ENCODE results near the gene NCOA3. TPM values are rescaled to one million over a fixed set of nuclear protein-coding genes. Genes with fewer than 3 reads are reported as not detected.

The NCOA3 gene
- total and polyA plus RNA-seq, 2 donors (not counting 1 experiment from before 2014, with no cell fraction given), result 22.3 to 23.1 TPM

DNA sequence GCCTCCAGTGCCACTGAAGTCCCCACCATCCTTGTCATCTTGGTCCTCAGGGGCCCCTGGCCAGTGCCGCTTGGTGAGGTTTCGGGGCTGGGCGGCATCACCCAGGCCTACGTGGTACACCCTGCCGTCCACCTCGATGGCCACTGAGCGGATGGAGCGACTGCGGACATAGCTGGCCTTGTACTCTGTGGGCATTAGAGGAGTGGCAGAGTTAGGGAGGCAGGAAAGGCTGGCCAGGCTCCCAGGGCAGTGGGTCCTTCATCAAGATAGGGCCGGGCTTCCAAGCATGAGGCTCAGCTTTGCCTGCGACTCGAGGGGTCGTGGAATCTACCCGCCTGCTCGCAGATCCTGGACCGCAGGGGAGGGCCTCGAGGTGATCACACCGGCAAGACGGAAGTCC lies 164.6 kb downstream of the NCOA3 start:
- Histone ChIP-seq H3K27me3 (ENCODE audit: control insufficient read depth, insufficient read depth, low read length) (no peaks in the 10 kb centered on the region), H4K20me1 (ENCODE audit: control insufficient read depth, extremely low read depth, insufficient read depth, low read length) (no peaks in the 10 kb centered on the region), H3K27ac (ENCODE audit: insufficient read depth, low read length) (no peak overlapping the region), H3K4me2 (ENCODE audit: extremely low read depth, insufficient read depth, low read length) (no peak overlapping the region), H3K4me3 (replicated peaks in 1 of 4; ENCODE audit: control extremely low read depth in 1 of 4, insufficient read depth in 1 of 4, low read depth in 3 of 4, low read length in 4 of 4) (no peak overlapping the region), H2AFZ (ENCODE audit: low read length) (no peak overlapping the region), H3K9me3 (ENCODE audit: control insufficient read depth, insufficient read depth, low read depth, low read length) (no peaks in the 10 kb centered on the region), H3K79me2 (ENCODE audit: control insufficient read depth, insufficient read depth, low read length) (no peaks in the 10 kb centered on the region), H3K9ac (ENCODE audit: insufficient read depth, low read length) (no peak overlapping the region), H3K36me3 (ENCODE audit: control insufficient read depth, insufficient read depth, low read length) (no peaks in the 10 kb centered on the region), H3K4me1 (ENCODE audit: control insufficient read depth, extremely low read depth, insufficient read depth, low read length) (no peaks in the 10 kb centered on the region)
- no peak for DNase-seq (ENCODE audit: low read depth in 2 of 2)
- TF ChIP-seq EZH2 (IDR thresholded peaks at IDR 0.05; ENCODE audit: low read length, missing control alignments), result no peak
- TF ChIP-seq, protein P1, sequence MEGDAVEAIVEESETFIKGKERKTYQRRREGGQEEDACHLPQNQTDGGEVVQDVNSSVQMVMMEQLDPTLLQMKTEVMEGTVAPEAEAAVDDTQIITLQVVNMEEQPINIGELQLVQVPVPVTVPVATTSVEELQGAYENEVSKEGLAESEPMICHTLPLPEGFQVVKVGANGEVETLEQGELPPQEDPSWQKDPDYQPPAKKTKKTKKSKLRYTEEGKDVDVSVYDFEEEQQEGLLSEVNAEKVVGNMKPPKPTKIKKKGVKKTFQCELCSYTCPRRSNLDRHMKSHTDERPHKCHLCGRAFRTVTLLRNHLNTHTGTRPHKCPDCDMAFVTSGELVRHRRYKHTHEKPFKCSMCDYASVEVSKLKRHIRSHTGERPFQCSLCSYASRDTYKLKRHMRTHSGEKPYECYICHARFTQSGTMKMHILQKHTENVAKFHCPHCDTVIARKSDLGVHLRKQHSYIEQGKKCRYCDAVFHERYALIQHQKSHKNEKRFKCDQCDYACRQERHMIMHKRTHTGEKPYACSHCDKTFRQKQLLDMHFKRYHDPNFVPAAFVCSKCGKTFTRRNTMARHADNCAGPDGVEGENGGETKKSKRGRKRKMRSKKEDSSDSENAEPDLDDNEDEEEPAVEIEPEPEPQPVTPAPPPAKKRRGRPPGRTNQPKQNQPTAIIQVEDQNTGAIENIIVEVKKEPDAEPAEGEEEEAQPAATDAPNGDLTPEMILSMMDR (conservative IDR thresholded peaks at IDR 0.05 in 1 of 2, IDR thresholded peaks at IDR 0.05 in 1 of 2; ENCODE audit: low read depth in 1 of 2, low read length in 2 of 2), result no peak

DNA sequence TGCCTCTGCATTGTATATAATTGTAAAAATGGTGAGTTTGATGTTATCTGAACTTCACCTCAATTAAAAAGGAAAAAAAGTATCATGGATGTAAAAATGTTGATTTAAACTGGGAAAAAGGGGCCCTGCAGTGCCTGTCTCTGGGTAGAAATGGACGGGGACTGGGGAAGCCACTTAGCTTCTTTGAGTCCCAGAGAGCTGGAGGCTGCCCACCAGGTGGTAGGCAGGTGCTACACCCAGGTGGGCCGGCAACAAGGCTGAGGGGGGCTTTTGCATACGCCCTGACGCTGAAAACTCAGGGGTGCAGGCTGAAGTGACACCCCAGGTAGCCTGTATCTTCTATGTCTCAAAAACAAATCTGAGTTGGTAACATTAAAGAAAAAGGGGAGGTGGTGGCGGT lies 165.4 kb downstream of the NCOA3 start:
- H3K4me2 ChIP-seq (ENCODE audit: extremely low read depth, insufficient read depth, low read length), result no peak overlapping the region
- H2AFZ ChIP-seq (ENCODE audit: low read length), result no peak overlapping the region
- no peaks in the 10 kb centered on the region for H3K27me3 ChIP-seq (ENCODE audit: control insufficient read depth, insufficient read depth, low read length)
- no peak overlapping the region for H3K27ac ChIP-seq (ENCODE audit: insufficient read depth, low read length)
- H3K36me3 ChIP-seq (ENCODE audit: control insufficient read depth, insufficient read depth, low read length), result no peaks in the 10 kb centered on the region
- H3K9ac ChIP-seq (ENCODE audit: insufficient read depth, low read length), result no peak overlapping the region
- no peaks in the 10 kb centered on the region for H3K4me1 ChIP-seq (ENCODE audit: control insufficient read depth, extremely low read depth, insufficient read depth, low read length)
- no peak for DNase-seq (ENCODE audit: low read depth in 2 of 2)
- no peak overlapping the region for H3K4me3 ChIP-seq (replicated peaks in 1 of 4; ENCODE audit: control extremely low read depth in 1 of 4, insufficient read depth in 1 of 4, low read depth in 3 of 4, low read length in 4 of 4)
- no peaks in the 10 kb centered on the region for H4K20me1 ChIP-seq (ENCODE audit: control insufficient read depth, extremely low read depth, insufficient read depth, low read length)
- TF ChIP-seq, protein P1 (conservative IDR thresholded peaks at IDR 0.05 in 1 of 2, IDR thresholded peaks at IDR 0.05 in 1 of 2; ENCODE audit: low read depth in 1 of 2, low read length in 2 of 2), result no peak
- TF ChIP-seq EZH2 (IDR thresholded peaks at IDR 0.05; ENCODE audit: low read length, missing control alignments), result no peak
- H3K79me2 ChIP-seq (ENCODE audit: control insufficient read depth, insufficient read depth, low read length), result no peaks in the 10 kb centered on the region
- H3K9me3 ChIP-seq (ENCODE audit: control insufficient read depth, insufficient read depth, low read depth, low read length), result no peaks in the 10 kb centered on the region

DNA sequence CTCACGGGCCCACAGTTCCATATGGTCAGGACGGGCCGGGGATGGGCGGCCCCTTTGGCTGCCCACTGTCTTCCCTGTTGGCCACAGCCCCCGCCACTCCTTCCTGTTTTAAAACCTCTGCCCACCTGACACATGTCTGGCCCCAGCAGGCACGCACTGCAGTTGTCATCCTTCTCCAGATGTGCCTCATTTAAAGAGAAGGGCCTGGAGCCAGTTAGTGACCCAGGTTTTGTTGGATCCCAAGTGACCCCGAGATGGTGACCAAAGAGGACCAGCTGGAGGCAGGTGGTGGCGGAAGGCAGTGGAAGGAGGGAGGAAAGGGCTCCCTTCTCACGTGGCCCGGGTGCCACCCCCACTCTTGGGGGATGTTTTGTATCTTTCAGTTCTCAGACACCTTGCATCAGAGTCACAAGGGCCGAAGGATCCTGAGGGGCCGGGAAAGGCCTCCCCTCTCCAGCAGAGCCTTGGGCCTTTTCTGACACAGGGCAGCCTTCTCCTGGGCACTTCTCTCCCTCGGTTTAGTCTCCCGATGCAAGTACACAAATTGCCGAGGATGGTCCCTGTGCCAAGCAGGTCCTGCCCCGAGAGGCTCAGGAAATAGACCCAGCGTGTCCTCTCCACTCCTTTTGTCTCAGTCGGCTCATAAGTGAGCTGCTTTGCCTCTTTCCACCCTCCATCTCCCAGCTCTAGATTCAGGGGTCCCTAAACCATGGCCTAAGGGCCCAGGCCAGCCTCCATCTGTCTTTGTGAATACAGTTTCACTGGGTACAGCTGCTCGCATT lies 166.0 kb downstream of the NCOA3 start:
- TF ChIP-seq, protein P1 (conservative IDR thresholded peaks at IDR 0.05 in 1 of 2, IDR thresholded peaks at IDR 0.05 in 1 of 2; ENCODE audit: low read depth in 1 of 2, low read length in 2 of 2), result no peak
- no peak for TF ChIP-seq EZH2 (IDR thresholded peaks at IDR 0.05; ENCODE audit: low read length, missing control alignments)
- H2AFZ ChIP-seq (ENCODE audit: low read length), result no peak overlapping the region
- no peaks in the 10 kb centered on the region for H3K79me2 ChIP-seq (ENCODE audit: control insufficient read depth, insufficient read depth, low read length)
- H4K20me1 ChIP-seq (ENCODE audit: control insufficient read depth, extremely low read depth, insufficient read depth, low read length), result no peaks in the 10 kb centered on the region
- H3K4me3 ChIP-seq (replicated peaks in 1 of 4; ENCODE audit: control extremely low read depth in 1 of 4, insufficient read depth in 1 of 4, low read depth in 3 of 4, low read length in 4 of 4), result no peak overlapping the region
- no peak overlapping the region for H3K9ac ChIP-seq (ENCODE audit: insufficient read depth, low read length)
- H3K4me1 ChIP-seq (ENCODE audit: control insufficient read depth, extremely low read depth, insufficient read depth, low read length), result no peaks in the 10 kb centered on the region
- H3K4me2 ChIP-seq (ENCODE audit: extremely low read depth, insufficient read depth, low read length), result no peak overlapping the region
- DNase-seq (ENCODE audit: low read depth in 2 of 2), result no peak
- H3K27ac ChIP-seq (ENCODE audit: insufficient read depth, low read length), result no peak overlapping the region
- no peaks in the 10 kb centered on the region for H3K27me3 ChIP-seq (ENCODE audit: control insufficient read depth, insufficient read depth, low read length)
- H3K36me3 ChIP-seq (ENCODE audit: control insufficient read depth, insufficient read depth, low read length), result no peaks in the 10 kb centered on the region
- H3K9me3 ChIP-seq (ENCODE audit: control insufficient read depth, insufficient read depth, low read depth, low read length), result no peaks in the 10 kb centered on the region
